HCT116 (cell line): ENCODE measurements around the gene STX2.

Source experiments
- SP1 ChIP-seq: IDR thresholded peaks from 2 replicates; pipeline ENCODE4 v1.6.1; 2012; ENCODE audit warnings: low read depth
- YY1 ChIP-seq: IDR thresholded peaks from 2 replicates; pipeline ENCODE4 v1.6.1; 2011; ENCODE audit warnings: low read length, low read depth, moderate library complexity, mild to moderate bottlenecking; ENCODE audit not compliant: insufficient replicate concordance; ENCODE audit errors: extremely low read depth
- TF ChIP-seq, protein P1 (sequence below), 3 experiments: fragments of 200-600 bp in 1 of 3; sonication (generic) in 1 of 3; IDR thresholded peaks in 2 of 3; conservative IDR thresholded peaks in 1 of 3; 2 replicates each; pipeline ENCODE4 v1.5.1; 2012 to 2017; ENCODE audit warnings: low read depth in 2 of 3, low read length in 2 of 3, antibody characterized with exemption in 1 of 3, borderline replicate concordance in 1 of 3, control low read depth in 1 of 3, mild to moderate bottlenecking in 1 of 3, mixed read lengths in 1 of 3, mixed run types in 1 of 3, moderate library complexity in 1 of 3; ENCODE audit not compliant: insufficient read depth in 1 of 3

DNA sequence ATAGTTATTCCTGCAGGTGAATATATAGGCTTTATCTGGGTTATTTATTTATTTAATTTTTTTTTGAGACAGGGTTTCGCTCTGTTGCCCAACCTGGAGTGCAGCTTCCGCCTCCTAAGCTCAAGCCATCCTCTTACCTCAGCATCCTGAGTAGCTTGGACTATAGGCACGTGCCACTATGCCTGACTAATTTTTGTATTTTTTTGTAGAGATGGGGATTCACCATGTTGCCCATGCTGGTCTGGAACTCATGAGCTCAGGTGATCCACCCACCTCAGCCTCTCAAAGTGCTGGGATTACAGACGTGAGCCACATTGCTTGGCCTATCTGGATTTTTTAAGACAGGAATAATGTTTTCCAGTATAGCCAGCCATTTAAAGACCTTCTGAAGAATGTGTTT is 34.8 kb upstream of the STX2 start:
- TF ChIP-seq YY1 (no peak), SP1 (no peak)
- TF ChIP-seq, protein P1, sequence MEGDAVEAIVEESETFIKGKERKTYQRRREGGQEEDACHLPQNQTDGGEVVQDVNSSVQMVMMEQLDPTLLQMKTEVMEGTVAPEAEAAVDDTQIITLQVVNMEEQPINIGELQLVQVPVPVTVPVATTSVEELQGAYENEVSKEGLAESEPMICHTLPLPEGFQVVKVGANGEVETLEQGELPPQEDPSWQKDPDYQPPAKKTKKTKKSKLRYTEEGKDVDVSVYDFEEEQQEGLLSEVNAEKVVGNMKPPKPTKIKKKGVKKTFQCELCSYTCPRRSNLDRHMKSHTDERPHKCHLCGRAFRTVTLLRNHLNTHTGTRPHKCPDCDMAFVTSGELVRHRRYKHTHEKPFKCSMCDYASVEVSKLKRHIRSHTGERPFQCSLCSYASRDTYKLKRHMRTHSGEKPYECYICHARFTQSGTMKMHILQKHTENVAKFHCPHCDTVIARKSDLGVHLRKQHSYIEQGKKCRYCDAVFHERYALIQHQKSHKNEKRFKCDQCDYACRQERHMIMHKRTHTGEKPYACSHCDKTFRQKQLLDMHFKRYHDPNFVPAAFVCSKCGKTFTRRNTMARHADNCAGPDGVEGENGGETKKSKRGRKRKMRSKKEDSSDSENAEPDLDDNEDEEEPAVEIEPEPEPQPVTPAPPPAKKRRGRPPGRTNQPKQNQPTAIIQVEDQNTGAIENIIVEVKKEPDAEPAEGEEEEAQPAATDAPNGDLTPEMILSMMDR (IDR thresholded peaks at IDR 0.05 in 2 of 3, conservative IDR thresholded peaks at IDR 0.05 in 1 of 3; ENCODE audit: borderline replicate concordance in 1 of 3, insufficient read depth in 1 of 3, low read depth in 2 of 3, low read length in 2 of 3), result no peak
